BJ (cell line): ENCODE results near the gene TULP1. TPM values are rescaled to one million over a fixed set of nuclear protein-coding genes. Genes with fewer than 3 reads are reported as not detected.

ENCODE experiments used
- CTCF ChIA-PET: fragments of 350-600 bp; formaldehyde crosslinking; extraction: SDS; loops from one replicate; lab custom pipeline; 2021; ENCODE audit warnings: antibody characterized with exemption, inconsistent platforms; lab: Yijun Ruan, JAX
- POLR2A ChIA-PET: fragments of 300-600 bp; sonication (Branson Sonifier 250); formaldehyde crosslinking; extraction: SDS; loops from one replicate; lab custom pipeline; 2021; ENCODE audit warnings: antibody characterized with exemption; lab: Charles Lee
- DNase-seq: peaks from one replicate; pipeline ENCODE4 v3.0.0-alpha.2; 2011; ENCODE audit warnings: low read depth
- H3K27me3 ChIP-seq: 2 replicates; pipeline ENCODE4 v1.6.0; 2011; ENCODE audit warnings: low read length; ENCODE audit not compliant: control insufficient read depth, insufficient read depth
- H3K36me3 ChIP-seq: 2 replicates; pipeline ENCODE4 v1.5.1; 2011; ENCODE audit warnings: low read length; ENCODE audit not compliant: control insufficient read depth, insufficient read depth
- H3K4me3 ChIP-seq: 2 replicates; pipeline ENCODE4 v1.5.1; 2011; ENCODE audit warnings: low read depth, mild to moderate bottlenecking, control low read depth, low read length
- CTCF ChIP-seq: IDR thresholded peaks from 2 replicates; pipeline ENCODE4 v1.5.1; 2011; ENCODE audit warnings: low read depth, mild to moderate bottlenecking, control low read depth, inconsistent platforms, low read length, moderate library complexity; ENCODE audit not compliant: insufficient read depth
- polyA plus RNA-seq: library from polyadenylated mRNA; depleted of rRNA; stranded (reverse); fragments of >200 nt; gene quantifications from 2 replicates; pipeline ENCODE4 v1.2.3, GENCODE V29; 2011

TULP1 gene
- polyA plus RNA-seq, 1 experiment, result not detected

GRCh38 chr6:35506536-35506935 lies 6.2 kb downstream of the TULP1 start:
- POLR2A ChIA-PET, result no interaction called here
- CTCF ChIA-PET, result interaction anchor here (0.7 to 0.9 kb wide), 2 partner anchors 9 to 14 kb away, joined by 3 read pairs; partner anchors contain the start of gene TEAD3

DNA sequence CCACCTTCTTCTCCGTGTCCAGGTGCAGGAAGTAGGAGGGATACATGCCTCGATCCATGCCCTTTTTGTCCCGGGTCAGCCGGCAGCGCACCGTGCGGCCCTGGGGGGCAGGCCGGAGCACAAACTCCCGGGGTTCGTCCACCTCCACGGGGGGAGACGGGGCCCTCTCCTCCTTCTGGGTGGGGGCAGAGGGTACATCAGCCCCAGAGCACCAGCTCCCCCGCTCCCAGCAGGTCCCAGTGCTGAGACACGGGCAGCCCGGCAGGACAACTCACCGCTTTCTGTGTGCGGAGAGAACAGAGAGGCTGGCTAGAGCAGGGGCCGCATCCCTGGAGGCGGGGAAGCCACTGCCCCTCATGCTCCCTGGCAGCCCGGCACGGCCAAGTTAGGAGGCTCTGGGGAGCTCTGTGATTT lies 6.7 kb downstream of the TULP1 start:
- ChIA-PET POLR2A (no interaction called here), CTCF (interaction anchor here (0.7 to 1.5 kb wide), 3 partner anchors 9 to 16 kb away, joined by 3 to 4 read pairs (median 3); partner anchors contain the start of gene TEAD3)
- no peak for TF ChIP-seq CTCF
- Histone ChIP-seq H3K36me3 (no peaks in the 10 kb centered on the region), H3K4me3 (no peak overlapping the region), H3K27me3 (peaks cover 24% of the 10 kb centered on the region)
- DNase-seq, result no peak

More at GRCh38 chr6:35506536-35506935, 6.2 kb downstream of the TULP1 start:
- Histone ChIP-seq H3K27me3 (peaks cover 29% of the 10 kb centered on the region), H3K36me3 (no peaks in the 10 kb centered on the region), H3K4me3 (no peak overlapping the region)
- no peak for TF ChIP-seq CTCF
- no peak for DNase-seq

DNA sequence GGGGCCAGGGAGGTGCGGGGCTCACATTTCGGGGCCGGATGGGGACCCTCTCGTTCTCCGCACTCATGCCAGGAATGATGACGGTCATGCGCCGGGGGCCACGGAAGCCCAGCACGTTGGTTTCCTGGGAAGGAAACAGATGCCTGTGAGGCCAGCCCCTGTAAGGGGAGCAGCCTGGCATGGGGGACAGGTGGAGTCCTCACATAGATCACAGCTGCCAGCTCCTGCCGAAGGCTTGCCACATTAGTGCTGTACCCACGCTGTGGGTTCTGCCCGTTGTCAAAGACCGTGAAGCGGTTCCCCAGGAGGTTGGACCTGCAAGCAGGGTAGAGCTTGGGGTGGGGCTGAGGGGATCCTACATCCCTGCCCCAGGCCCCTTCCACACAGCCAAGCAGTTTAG lies 9.2 kb downstream of the TULP1 start:
- TF ChIP-seq CTCF, result no peak
- no peak overlapping the region for H3K4me3 ChIP-seq
- no peak for DNase-seq
- H3K27me3 ChIP-seq, result peaks cover 15% of the 10 kb centered on the region
- ChIA-PET CTCF (no interaction called here), POLR2A (no interaction called here)
- no peaks in the 10 kb centered on the region for H3K36me3 ChIP-seq

DNA sequence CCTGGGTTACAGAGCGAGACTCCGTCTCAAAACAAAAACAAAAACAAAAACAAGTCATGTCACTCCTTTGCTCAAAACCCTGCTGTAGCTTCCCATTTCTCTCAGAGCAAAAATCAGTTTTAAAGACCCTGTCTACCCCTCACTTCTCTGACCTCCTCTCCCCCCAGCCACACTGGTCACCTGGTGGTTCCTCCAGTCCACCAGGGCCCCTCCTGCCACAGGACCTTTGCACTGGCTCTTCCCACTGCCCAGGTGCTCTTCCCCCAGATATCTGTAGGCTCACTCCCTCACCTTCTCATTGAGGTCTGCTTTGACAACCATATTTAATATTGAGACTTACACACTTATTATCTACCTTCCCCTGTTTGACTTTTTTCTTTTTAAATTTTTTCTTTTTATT lies 10.9 kb downstream of the TULP1 start:
- DNase-seq, result no peak
- TF ChIP-seq CTCF, result no peak
- H3K4me3 ChIP-seq, result no peak overlapping the region
- CTCF ChIA-PET, result interaction anchor here (1.1 kb wide), 1 partner anchor 21 kb away, joined by 4 read pairs; no protein-coding TSS in a partner anchor
- H3K36me3 ChIP-seq, result no peaks in the 10 kb centered on the region
- H3K27me3 ChIP-seq, result peaks cover 7% of the 10 kb centered on the region
- POLR2A ChIA-PET, result no interaction called here

- POLR2A ChIA-PET, result interaction anchor here (0.6 kb wide), 1 partner anchor 14 kb away, joined by 13 read pairs; no protein-coding TSS in a partner anchor
- H3K27me3 ChIP-seq, result peaks cover under 1% of the 10 kb centered on the region
- DNase-seq, result peak; percentile 52
- CTCF ChIA-PET, result no interaction called here
- H3K4me3 ChIP-seq, result no peak overlapping the region
- H3K36me3 ChIP-seq, result no peaks in the 10 kb centered on the region
- TF ChIP-seq CTCF, result no peak
Observed at GRCh38 chr6:35500782-35501181, 11.9 kb downstream of the TULP1 start.
